Measurements from ENCODE around the gene P2RX6. TPM values are rescaled to one million over a fixed set of nuclear protein-coding genes. Genes with fewer than 3 reads are reported as not detected.

Gene P2RX6
- total RNA-seq, 1 donor from 2014 or later, result 4.5 TPM

GRCh38 chr22:20978419-20978818 lies 36.5 kb upstream of the P2RX6 start:
- Mint-ChIP-seq H3K27me3 (ENCODE audit: low read depth) (no peaks in the 10 kb centered on the region), H3K4me3 (peak overlapping the region; percentile 89), H3K4me1 (peaks cover 37% of the 10 kb centered on the region), H3K36me3 (ENCODE audit: low read depth) (no peaks in the 10 kb centered on the region), H3K9me3 (no peaks in the 10 kb centered on the region), H3K27ac (ENCODE audit: unreplicated experiment) (no peak overlapping the region)
- no peak for TF ChIP-seq CTCF (conservative IDR thresholded peaks at IDR 0.05)
- DNase-seq (ENCODE audit: low read depth, low spot score), result no peak

- peak; percentile 50 for DNase-seq (ENCODE audit: low read depth, low spot score)
- peaks cover 45% of the 10 kb centered on the region for H3K4me1 Mint-ChIP-seq
- peak overlapping the region; percentile 95 for H3K27ac Mint-ChIP-seq (ENCODE audit: unreplicated experiment)
- no peaks in the 10 kb centered on the region for H3K9me3 Mint-ChIP-seq
- no peak for TF ChIP-seq CTCF (conservative IDR thresholded peaks at IDR 0.05)
- H3K27me3 Mint-ChIP-seq (ENCODE audit: low read depth), result no peaks in the 10 kb centered on the region
- H3K4me3 Mint-ChIP-seq, result peak overlapping the region; percentile 89
- H3K36me3 Mint-ChIP-seq (ENCODE audit: low read depth), result no peaks in the 10 kb centered on the region
Measured at GRCh38 chr22:20979243-20979809, 35.6 kb upstream of the P2RX6 start.

GRCh38 chr22:20979940-20980453 lies 35.0 kb upstream of the P2RX6 start:
- no peaks in the 10 kb centered on the region for H3K36me3 Mint-ChIP-seq (ENCODE audit: low read depth)
- H3K9me3 Mint-ChIP-seq, result no peaks in the 10 kb centered on the region
- H3K27ac Mint-ChIP-seq (ENCODE audit: unreplicated experiment), result peak overlapping the region; percentile 52
- no peak for TF ChIP-seq CTCF (conservative IDR thresholded peaks at IDR 0.05)
- peaks cover 45% of the 10 kb centered on the region for H3K4me1 Mint-ChIP-seq
- H3K4me3 Mint-ChIP-seq, result peak overlapping the region; percentile 89
- no peak for DNase-seq (ENCODE audit: low read depth, low spot score)
- no peaks in the 10 kb centered on the region for H3K27me3 Mint-ChIP-seq (ENCODE audit: low read depth)

GRCh38 chr22:20980523-20980922 lies 34.4 kb upstream of the P2RX6 start:
- H3K36me3 Mint-ChIP-seq (ENCODE audit: low read depth), result no peaks in the 10 kb centered on the region
- no peaks in the 10 kb centered on the region for H3K27me3 Mint-ChIP-seq (ENCODE audit: low read depth)
- H3K27ac Mint-ChIP-seq (ENCODE audit: unreplicated experiment), result peak overlapping the region; percentile 75
- TF ChIP-seq CTCF (conservative IDR thresholded peaks at IDR 0.05), result no peak
- H3K9me3 Mint-ChIP-seq, result no peaks in the 10 kb centered on the region
- H3K4me3 Mint-ChIP-seq, result peak overlapping the region; percentile 89
- no peak for DNase-seq (ENCODE audit: low read depth, low spot score)
- peaks cover 45% of the 10 kb centered on the region for H3K4me1 Mint-ChIP-seq

GRCh38 chr22:20980938-20981722 lies 33.8 kb upstream of the P2RX6 start:
- no peak for DNase-seq (ENCODE audit: low read depth, low spot score)
- Mint-ChIP-seq H3K4me3 (peak overlapping the region; percentile 100), H3K4me1 (peaks cover 45% of the 10 kb centered on the region), H3K36me3 (ENCODE audit: low read depth) (no peaks in the 10 kb centered on the region), H3K9me3 (no peaks in the 10 kb centered on the region), H3K27ac (ENCODE audit: unreplicated experiment) (peak overlapping the region; percentile 93), H3K27me3 (ENCODE audit: low read depth) (no peaks in the 10 kb centered on the region)
- TF ChIP-seq CTCF (conservative IDR thresholded peaks at IDR 0.05), result no peak

Data from neural crest cell (in vitro differentiated cells).